HEK293 (cell line): ENCODE measurements around the gene CCDC13.

Experiments
- CTCF ChIA-PET: fragments of 350-600 bp; formaldehyde crosslinking; extraction: SDS; loops from one replicate; lab custom pipeline; 2021; ENCODE audit warnings: antibody characterized with exemption; lab: Yijun Ruan, JAX
- POLR2A ChIA-PET: fragments of 300-600 bp; formaldehyde crosslinking; extraction: SDS; loops from one replicate; lab custom pipeline; 2020; ENCODE audit warnings: antibody characterized with exemption, inconsistent platforms; lab: Yijun Ruan, JAX
- H3K27ac ChIP-seq: fragments of 200-500 bp; sonication (Bioruptor generic); 2 replicates; pipeline ENCODE4 v1.5.1; 2014; ENCODE audit warnings: low read depth, low read length, control low read depth, inconsistent platforms; ENCODE audit errors: extremely low read depth
- H3K36me3 ChIP-seq, 2 experiments: fragments of 200-500 bp in 1 of 2; sonication (Bioruptor generic) in 1 of 2; 1 replicate in 1 of 2; 2 replicates in 1 of 2; pipeline ENCODE4 v1.5.1; 2014 to 2017; ENCODE audit warnings: inconsistent platforms in 2 of 2, low read length in 2 of 2; ENCODE audit not compliant: control insufficient read depth in 2 of 2, insufficient read depth in 1 of 2
- H3K4me1 ChIP-seq: fragments of 200-500 bp; sonication (Bioruptor generic); 2 replicates; pipeline ENCODE4 v1.5.1; 2014; ENCODE audit warnings: mild to moderate bottlenecking, low read length, inconsistent platforms; ENCODE audit not compliant: control insufficient read depth, insufficient read depth
- H3K4me3 ChIP-seq: 2 replicates; pipeline ENCODE4 v1.5.1; 2011; ENCODE audit warnings: low read depth, mild to moderate bottlenecking, control low read depth, low read length, moderate library complexity
- H3K9me3 ChIP-seq: fragments of 200-500 bp; sonication (Bioruptor generic); 2 replicates; pipeline ENCODE4 v1.5.1; 2014; ENCODE audit warnings: low read depth, low read length, inconsistent platforms; ENCODE audit not compliant: control insufficient read depth, insufficient read depth
- RBAK ChIP-seq: fragments of 450-650 bp; formaldehyde crosslinking; IDR thresholded peaks from 2 replicates; pipeline ENCODE4 v1.5.1; 2016; ENCODE audit warnings: missing biosample characterization, missing genetic modification characterization
- ZNF121 ChIP-seq: fragments of 450-650 bp; formaldehyde crosslinking; IDR thresholded peaks from 2 replicates; pipeline ENCODE4 v1.5.1; 2016; ENCODE audit warnings: missing biosample characterization, missing genetic modification characterization
- ZNF132 ChIP-seq: fragments of 450-650 bp; formaldehyde crosslinking; IDR thresholded peaks from 2 replicates; pipeline ENCODE4 v1.5.1; 2017; ENCODE audit warnings: missing biosample characterization, missing genetic modification characterization, borderline replicate concordance
- ZNF146 ChIP-seq: fragments of 450-650 bp; formaldehyde crosslinking; IDR thresholded peaks from 2 replicates; pipeline ENCODE4 v1.5.1; 2016; ENCODE audit warnings: missing biosample characterization, missing genetic modification characterization
- ZNF16 ChIP-seq: fragments of 450-650 bp; formaldehyde crosslinking; IDR thresholded peaks from 2 replicates; pipeline ENCODE4 v1.5.1; 2016; ENCODE audit warnings: low read depth, missing biosample characterization, missing genetic modification characterization
- ZNF274 ChIP-seq, 2 experiments: fragments of 200-500 bp in 1 of 2; fragments of 450-650 bp in 1 of 2; sonication (Bioruptor generic) in 1 of 2; formaldehyde crosslinking in 1 of 2; IDR thresholded peaks; 2 replicates each; pipeline versions ENCODE4 v1.5.1 to v1.6.1; 2014 to 2016; ENCODE audit warnings: borderline replicate concordance in 1 of 2, inconsistent platforms in 1 of 2, low read length in 1 of 2, missing biosample characterization in 1 of 2, missing genetic modification characterization in 1 of 2
- ZNF473 ChIP-seq: fragments of 450-650 bp; formaldehyde crosslinking; IDR thresholded peaks from 2 replicates; pipeline ENCODE4 v1.5.1; 2017; ENCODE audit warnings: missing biosample characterization, missing genetic modification characterization
- ZNF548 ChIP-seq: fragments of 450-650 bp; formaldehyde crosslinking; IDR thresholded peaks from 2 replicates; pipeline ENCODE4 v1.5.1; 2016; ENCODE audit warnings: missing biosample characterization, missing genetic modification characterization
- ZNF664 ChIP-seq: fragments of 450-650 bp; formaldehyde crosslinking; IDR thresholded peaks from 2 replicates; pipeline ENCODE4 v1.5.1; 2016; ENCODE audit warnings: missing biosample characterization, missing genetic modification characterization
- ZNF701 ChIP-seq: fragments of 450-650 bp; formaldehyde crosslinking; IDR thresholded peaks from 2 replicates; pipeline ENCODE4 v1.5.1; 2016; ENCODE audit warnings: missing biosample characterization, missing genetic modification characterization
- ZSCAN16 ChIP-seq: fragments of 450-650 bp; formaldehyde crosslinking; IDR thresholded peaks from 2 replicates; pipeline ENCODE4 v1.5.1; 2016; ENCODE audit warnings: missing biosample characterization, missing genetic modification characterization
- TF ChIP-seq, protein P1 (sequence below): fragments of 450-650 bp; formaldehyde crosslinking; IDR thresholded peaks from 2 replicates; pipeline ENCODE4 v1.5.1; 2016; ENCODE audit warnings: missing biosample characterization, missing genetic modification characterization, borderline replicate concordance
- TF ChIP-seq, protein P2 (sequence below): fragments of 450-650 bp; formaldehyde crosslinking; IDR thresholded peaks from 2 replicates; pipeline ENCODE4 v1.5.1; 2016; ENCODE audit warnings: missing biosample characterization, missing genetic modification characterization
- TF ChIP-seq, protein P3 (sequence below): fragments of 450-650 bp; formaldehyde crosslinking; IDR thresholded peaks from 2 replicates; pipeline ENCODE4 v1.5.1; 2016; ENCODE audit warnings: missing biosample characterization, missing genetic modification characterization
- TF ChIP-seq, protein P4 (sequence below): fragments of 450-650 bp; formaldehyde crosslinking; IDR thresholded peaks from 2 replicates; pipeline ENCODE4 v1.5.1; 2016; ENCODE audit warnings: missing biosample characterization, missing genetic modification characterization
- TF ChIP-seq, protein P5 (sequence below): fragments of 450-650 bp; formaldehyde crosslinking; IDR thresholded peaks from 2 replicates; pipeline ENCODE4 v1.5.1; 2016; ENCODE audit warnings: missing biosample characterization, missing genetic modification characterization
- TF ChIP-seq, protein P6 (sequence below): fragments of 450-650 bp; formaldehyde crosslinking; IDR thresholded peaks from 2 replicates; pipeline ENCODE4 v1.5.1; 2016; ENCODE audit warnings: missing biosample characterization, missing genetic modification characterization, low read depth
- TF ChIP-seq, protein P7 (sequence below): fragments of 450-650 bp; formaldehyde crosslinking; IDR thresholded peaks from 2 replicates; pipeline ENCODE4 v1.5.1; 2016; ENCODE audit warnings: missing biosample characterization, missing genetic modification characterization
- TF ChIP-seq, protein P8 (sequence below): fragments of 450-650 bp; formaldehyde crosslinking; IDR thresholded peaks from 2 replicates; pipeline ENCODE4 v1.5.1; 2016; ENCODE audit warnings: missing biosample characterization, missing genetic modification characterization

CCDC13 gene

DNA sequence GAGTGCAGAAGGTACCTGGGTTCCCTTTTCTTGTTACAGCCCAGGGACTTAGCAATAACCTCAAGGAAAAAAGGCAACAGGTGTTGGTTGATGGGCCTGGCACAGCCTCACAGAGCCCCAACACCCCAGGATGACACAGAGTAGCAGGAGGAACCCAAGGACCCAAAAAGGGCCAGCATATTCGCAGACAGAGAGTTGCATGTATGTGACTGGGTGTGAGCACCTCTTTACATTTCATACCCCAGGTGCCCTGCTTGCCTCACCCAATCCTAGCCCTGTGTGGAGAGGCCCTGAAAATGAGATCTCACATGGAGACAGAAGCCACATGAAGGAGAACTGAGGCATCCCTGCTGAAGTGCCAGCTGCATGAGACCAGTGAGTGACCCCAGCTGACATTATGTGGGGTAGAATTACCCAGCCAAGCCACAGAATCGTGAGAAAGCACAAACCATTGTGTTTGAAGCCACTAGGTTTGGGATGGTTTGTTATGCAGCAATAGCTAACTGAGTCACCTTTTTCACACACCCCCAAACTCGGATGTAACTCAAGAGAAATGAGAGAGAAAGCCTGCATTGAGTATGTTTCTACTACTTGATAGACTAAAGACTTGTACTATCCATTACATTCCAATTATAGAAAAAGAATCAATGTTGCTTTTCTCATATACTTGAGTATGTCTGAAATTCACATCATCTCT, 44.2 kb downstream of the CCDC13 start:
- no peak for TF ChIP-seq ZNF132 (tag by site-specific recombination)
- peak; percentile 79; the same call in 1 of the 2 replicates for TF ChIP-seq RBAK (tag by site-specific recombination)
- TF ChIP-seq, protein P1, sequence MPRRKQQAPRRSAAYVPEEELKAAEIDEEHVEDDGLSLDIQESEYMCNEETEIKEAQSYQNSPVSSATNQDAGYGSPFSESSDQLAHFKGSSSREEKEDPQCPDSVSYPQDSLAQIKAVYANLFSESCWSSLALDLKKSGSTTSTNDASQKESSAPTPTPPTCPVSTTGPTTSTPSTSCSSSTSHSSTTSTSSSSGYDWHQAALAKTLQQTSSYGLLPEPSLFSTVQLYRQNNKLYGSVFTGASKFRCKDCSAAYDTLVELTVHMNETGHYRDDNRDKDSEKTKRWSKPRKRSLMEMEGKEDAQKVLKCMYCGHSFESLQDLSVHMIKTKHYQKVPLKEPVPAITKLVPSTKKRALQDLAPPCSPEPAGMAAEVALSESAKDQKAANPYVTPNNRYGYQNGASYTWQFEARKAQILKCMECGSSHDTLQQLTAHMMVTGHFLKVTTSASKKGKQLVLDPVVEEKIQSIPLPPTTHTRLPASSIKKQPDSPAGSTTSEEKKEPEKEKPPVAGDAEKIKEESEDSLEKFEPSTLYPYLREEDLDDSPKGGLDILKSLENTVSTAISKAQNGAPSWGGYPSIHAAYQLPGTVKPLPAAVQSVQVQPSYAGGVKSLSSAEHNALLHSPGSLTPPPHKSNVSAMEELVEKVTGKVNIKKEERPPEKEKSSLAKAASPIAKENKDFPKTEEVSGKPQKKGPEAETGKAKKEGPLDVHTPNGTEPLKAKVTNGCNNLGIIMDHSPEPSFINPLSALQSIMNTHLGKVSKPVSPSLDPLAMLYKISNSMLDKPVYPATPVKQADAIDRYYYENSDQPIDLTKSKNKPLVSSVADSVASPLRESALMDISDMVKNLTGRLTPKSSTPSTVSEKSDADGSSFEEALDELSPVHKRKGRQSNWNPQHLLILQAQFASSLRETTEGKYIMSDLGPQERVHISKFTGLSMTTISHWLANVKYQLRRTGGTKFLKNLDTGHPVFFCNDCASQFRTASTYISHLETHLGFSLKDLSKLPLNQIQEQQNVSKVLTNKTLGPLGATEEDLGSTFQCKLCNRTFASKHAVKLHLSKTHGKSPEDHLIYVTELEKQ (tag by site-specific recombination) = no peak
- TF ChIP-seq, protein P2, sequence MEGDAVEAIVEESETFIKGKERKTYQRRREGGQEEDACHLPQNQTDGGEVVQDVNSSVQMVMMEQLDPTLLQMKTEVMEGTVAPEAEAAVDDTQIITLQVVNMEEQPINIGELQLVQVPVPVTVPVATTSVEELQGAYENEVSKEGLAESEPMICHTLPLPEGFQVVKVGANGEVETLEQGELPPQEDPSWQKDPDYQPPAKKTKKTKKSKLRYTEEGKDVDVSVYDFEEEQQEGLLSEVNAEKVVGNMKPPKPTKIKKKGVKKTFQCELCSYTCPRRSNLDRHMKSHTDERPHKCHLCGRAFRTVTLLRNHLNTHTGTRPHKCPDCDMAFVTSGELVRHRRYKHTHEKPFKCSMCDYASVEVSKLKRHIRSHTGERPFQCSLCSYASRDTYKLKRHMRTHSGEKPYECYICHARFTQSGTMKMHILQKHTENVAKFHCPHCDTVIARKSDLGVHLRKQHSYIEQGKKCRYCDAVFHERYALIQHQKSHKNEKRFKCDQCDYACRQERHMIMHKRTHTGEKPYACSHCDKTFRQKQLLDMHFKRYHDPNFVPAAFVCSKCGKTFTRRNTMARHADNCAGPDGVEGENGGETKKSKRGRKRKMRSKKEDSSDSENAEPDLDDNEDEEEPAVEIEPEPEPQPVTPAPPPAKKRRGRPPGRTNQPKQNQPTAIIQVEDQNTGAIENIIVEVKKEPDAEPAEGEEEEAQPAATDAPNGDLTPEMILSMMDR = no peak
- TF ChIP-seq ZNF473 = no peak
- no peak for TF ChIP-seq ZNF146
- TF ChIP-seq ZNF548 = no peak
- no peak for TF ChIP-seq ZNF16
- no peaks in the 10 kb centered on the region for H3K4me1 ChIP-seq
- no peaks in the 10 kb centered on the region for H3K36me3 ChIP-seq
- ChIA-PET POLR2A (no interaction called here), CTCF (interaction anchor here (0.6 kb wide), 1 partner anchor 10 kb away, joined by 4 read pairs; no protein-coding TSS in a partner anchor)
- no peak overlapping the region for H3K4me3 ChIP-seq
- H3K27ac ChIP-seq = no peak overlapping the region
- H3K9me3 ChIP-seq = no peaks in the 10 kb centered on the region

DNA sequence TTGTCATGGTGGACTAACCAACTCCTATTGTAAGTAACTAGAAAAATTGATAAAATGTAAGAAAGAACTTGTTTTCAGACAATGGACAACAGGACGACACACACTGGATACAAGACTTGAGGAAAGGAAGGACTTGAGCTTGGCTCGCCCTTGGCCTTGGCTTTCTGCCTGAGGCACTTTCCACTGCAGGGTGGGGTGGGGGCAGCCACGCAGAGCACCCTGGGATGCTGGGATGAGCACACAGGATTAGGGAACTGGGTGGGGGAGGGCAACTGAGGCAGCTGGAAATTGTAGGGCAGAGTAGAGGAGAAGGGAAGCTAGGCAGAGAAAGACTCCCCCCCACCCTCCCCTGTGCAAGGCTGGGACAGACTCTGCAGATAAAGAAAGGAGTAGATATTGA, 45.0 kb downstream of the CCDC13 start:
- H3K4me3 ChIP-seq = no peak overlapping the region
- H3K36me3 ChIP-seq = no peaks in the 10 kb centered on the region
- ChIA-PET POLR2A (no interaction called here), CTCF (no interaction called here)
- no peaks in the 10 kb centered on the region for H3K4me1 ChIP-seq
- H3K27ac ChIP-seq = no peak overlapping the region
- no peaks in the 10 kb centered on the region for H3K9me3 ChIP-seq
- TF ChIP-seq ZNF701 (tag by site-specific recombination) = no peak
- TF ChIP-seq, protein P3, sequence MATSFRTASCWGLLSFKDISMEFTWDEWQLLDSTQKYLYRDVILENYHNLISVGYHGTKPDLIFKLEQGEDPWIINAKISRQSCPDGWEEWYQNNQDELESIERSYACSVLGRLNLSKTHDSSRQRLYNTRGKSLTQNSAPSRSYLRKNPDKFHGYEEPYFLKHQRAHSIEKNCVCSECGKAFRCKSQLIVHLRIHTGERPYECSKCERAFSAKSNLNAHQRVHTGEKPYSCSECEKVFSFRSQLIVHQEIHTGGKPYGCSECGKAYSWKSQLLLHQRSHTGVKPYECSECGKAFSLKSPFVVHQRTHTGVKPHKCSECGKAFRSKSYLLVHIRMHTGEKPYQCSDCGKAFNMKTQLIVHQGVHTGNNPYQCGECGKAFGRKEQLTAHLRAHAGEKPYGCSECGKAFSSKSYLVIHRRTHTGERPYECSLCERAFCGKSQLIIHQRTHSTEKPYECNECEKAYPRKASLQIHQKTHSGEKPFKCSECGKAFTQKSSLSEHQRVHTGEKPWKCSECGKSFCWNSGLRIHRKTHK (tag by site-specific recombination) = no peak
- TF ChIP-seq, protein P4, sequence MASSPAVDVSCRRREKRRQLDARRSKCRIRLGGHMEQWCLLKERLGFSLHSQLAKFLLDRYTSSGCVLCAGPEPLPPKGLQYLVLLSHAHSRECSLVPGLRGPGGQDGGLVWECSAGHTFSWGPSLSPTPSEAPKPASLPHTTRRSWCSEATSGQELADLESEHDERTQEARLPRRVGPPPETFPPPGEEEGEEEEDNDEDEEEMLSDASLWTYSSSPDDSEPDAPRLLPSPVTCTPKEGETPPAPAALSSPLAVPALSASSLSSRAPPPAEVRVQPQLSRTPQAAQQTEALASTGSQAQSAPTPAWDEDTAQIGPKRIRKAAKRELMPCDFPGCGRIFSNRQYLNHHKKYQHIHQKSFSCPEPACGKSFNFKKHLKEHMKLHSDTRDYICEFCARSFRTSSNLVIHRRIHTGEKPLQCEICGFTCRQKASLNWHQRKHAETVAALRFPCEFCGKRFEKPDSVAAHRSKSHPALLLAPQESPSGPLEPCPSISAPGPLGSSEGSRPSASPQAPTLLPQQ (tag by site-specific recombination) = no peak
- TF ChIP-seq ZNF121 (tag by site-specific recombination) = no peak
- TF ChIP-seq, protein P5, sequence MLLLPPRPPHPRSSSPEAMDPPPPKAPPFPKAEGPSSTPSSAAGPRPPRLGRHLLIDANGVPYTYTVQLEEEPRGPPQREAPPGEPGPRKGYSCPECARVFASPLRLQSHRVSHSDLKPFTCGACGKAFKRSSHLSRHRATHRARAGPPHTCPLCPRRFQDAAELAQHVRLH (tag by site-specific recombination) = no peak
- no peak for TF ChIP-seq ZNF274 (IDR thresholded peaks at IDR 0.05; ENCODE audit: low read length)
- no peak for TF ChIP-seq ZNF274 (tag by site-specific recombination; IDR thresholded peaks at IDR 0.05; ENCODE audit: borderline replicate concordance)
- TF ChIP-seq, protein P6, sequence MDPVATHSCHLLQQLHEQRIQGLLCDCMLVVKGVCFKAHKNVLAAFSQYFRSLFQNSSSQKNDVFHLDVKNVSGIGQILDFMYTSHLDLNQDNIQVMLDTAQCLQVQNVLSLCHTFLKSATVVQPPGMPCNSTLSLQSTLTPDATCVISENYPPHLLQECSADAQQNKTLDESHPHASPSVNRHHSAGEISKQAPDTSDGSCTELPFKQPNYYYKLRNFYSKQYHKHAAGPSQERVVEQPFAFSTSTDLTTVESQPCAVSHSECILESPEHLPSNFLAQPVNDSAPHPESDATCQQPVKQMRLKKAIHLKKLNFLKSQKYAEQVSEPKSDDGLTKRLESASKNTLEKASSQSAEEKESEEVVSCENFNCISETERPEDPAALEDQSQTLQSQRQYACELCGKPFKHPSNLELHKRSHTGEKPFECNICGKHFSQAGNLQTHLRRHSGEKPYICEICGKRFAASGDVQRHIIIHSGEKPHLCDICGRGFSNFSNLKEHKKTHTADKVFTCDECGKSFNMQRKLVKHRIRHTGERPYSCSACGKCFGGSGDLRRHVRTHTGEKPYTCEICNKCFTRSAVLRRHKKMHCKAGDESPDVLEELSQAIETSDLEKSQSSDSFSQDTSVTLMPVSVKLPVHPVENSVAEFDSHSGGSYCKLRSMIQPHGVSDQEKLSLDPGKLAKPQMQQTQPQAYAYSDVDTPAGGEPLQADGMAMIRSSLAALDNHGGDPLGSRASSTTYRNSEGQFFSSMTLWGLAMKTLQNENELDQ (tag by site-specific recombination) = no peak
- TF ChIP-seq, protein P7, sequence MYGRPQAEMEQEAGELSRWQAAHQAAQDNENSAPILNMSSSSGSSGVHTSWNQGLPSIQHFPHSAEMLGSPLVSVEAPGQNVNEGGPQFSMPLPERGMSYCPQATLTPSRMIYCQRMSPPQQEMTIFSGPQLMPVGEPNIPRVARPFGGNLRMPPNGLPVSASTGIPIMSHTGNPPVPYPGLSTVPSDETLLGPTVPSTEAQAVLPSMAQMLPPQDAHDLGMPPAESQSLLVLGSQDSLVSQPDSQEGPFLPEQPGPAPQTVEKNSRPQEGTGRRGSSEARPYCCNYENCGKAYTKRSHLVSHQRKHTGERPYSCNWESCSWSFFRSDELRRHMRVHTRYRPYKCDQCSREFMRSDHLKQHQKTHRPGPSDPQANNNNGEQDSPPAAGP (tag by site-specific recombination) = no peak
- TF ChIP-seq ZSCAN16 (tag by site-specific recombination) = no peak
- TF ChIP-seq, protein P8, sequence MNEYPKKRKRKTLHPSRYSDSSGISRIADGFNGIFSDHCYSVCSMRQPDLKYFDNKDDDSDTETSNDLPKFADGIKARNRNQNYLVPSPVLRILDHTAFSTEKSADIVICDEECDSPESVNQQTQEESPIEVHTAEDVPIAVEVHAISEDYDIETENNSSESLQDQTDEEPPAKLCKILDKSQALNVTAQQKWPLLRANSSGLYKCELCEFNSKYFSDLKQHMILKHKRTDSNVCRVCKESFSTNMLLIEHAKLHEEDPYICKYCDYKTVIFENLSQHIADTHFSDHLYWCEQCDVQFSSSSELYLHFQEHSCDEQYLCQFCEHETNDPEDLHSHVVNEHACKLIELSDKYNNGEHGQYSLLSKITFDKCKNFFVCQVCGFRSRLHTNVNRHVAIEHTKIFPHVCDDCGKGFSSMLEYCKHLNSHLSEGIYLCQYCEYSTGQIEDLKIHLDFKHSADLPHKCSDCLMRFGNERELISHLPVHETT (tag by site-specific recombination) = no peak
- no peak for TF ChIP-seq ZNF664 (tag by site-specific recombination)
